ENCODE data around the gene CCDC89. TPM values are rescaled to one million over a fixed set of nuclear protein-coding genes. Genes with fewer than 3 reads are reported as not detected.
"Not testable (repeated sequence)": the region's sequence is repeated elsewhere in the genome, so short reads cannot be mapped to it uniquely, and the experiment has no call there.

Gene CCDC89
- total RNA-seq, 1 donor from 2014 or later: under 0.01 TPM

DNA sequence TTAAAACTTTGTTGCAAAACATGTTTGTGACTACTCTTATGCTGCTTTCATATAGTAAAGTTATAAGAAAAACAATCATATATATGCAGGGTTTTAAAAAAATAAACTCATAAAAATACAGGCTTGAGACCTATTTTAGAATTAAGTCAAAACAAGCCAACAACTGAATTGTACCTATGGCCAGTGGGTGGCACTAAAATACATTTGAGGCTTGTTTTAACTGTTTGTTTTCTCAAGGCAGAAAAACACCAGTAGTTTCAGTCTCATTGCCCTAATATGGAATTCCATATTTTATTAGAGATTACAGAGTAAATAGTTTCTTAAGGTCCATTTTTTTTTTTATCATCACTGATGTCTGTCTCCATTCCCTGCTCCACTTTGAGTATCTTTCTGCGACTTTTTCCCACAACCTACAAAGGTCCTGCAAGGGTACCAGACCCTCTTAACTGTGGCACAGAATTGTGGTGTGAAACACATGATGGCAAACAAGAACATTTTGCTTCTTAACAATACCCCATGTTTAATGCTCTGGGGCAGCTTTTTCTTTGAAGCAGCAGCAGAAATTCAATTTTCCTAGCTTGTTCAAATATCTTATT, 8.5 kb upstream of the CCDC89 start:
- peak; percentile 33 to 60 for DNase-seq (ENCODE audit: low read depth in 2 of 2)

DNA sequence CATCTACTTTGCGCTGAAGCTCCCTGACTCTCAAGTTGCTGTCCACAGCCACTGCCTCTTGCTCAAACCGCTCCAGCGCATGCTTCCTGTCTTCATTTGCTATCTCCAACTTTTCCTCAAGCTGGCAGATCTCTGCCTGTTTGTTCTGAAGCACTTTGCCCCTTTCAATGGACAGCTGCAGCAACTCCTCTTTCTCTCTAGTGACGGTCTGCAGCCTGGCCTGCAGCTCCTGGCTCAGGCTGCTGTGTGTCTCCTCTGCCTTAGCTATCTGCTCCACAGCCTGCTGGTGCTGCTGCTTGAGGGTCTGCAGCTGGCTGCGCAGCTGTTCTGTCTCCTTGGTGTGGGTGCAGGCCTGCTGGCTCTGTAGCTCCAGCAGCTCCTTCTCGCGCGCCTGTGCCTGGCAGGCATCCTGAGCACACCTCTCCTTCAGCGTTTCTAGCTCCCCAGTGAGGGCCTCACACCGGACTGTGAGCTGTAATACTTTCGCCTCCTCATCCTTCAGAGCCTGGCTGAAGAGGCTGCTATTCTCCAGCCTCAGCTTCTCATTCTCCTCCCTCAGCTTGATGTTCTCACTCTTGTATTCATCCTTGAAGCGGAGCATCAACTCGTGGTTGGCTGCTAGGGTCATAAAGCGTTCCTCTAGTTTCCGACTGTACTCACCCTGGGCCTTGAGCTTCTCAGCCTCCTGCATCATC, 723 bp downstream of the CCDC89 start:
- DNase-seq (ENCODE audit: low read depth in 2 of 2): no peak

DNA sequence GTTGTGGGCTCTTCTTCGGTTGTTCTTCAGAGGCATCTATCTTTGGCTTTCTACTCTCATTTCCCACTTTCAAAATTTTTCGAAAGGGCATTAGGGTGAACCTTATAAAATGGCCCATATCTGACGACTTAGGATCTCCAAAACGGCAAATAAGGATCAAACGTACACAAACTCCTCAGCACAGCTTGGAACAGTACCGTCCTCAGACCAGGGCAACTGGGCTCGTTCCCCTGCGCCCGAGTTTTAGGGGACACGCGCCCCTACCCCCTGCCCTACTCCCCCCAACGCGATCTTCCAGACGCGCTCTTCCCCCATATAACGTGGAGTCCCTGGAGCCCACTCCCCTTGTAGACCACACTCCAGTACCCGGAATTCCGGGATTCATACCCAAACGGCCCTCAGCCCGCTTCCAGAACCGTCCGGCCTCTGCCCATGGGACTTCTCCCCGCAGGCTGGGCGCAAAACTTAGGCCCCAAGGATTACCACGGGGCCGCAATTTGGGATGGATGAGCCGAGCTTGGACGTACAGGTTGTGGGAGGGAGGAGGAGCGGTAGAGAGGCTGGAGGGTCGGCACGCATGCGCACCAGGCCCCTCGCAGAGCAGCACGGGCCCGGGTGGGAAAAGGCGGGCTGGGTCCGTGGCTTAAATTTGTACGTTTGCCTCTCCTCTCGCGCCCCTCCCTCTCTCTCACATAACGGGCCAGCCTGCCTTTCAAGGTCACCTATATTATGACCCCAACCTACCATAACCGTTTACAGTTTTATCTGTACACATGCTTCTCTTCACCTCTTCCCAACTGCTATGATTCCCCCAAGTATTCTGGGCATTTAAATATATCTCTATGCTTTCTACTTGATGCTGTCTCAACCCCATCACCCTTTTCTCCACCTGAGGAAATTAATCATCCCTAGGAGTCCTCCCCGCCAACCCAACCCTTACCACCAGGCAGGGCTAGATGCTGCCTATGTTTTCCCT, 3.4 kb downstream of the CCDC89 start:
- DNase-seq (ENCODE audit: low read depth in 2 of 2): peak; percentile 39 to 48

DNA sequence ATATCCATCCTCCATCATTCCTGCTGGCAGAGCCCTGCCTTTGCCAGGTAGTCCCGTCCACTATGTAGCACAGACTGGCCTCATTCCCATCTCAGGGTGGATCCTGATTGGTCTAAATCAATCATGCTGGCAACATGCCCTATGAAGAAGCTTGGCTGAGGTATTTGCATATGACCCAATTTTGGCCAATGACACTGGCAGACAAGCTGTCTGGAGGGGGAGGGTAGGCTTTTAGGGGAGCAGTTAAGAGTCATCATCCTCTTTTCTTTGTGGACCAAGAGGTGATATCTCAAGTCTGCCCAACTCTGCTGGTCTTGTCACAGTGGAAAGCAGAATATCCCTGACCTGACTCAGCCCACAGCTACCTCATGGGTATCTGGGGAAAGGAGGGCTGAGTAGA, 5.1 kb downstream of the CCDC89 start:
- DNase-seq (ENCODE audit: low read depth in 2 of 2): no peak

GRCh38 chr11:85679576-85679975, 6.4 kb downstream of the CCDC89 start:
- DNase-seq (ENCODE audit: low read depth in 2 of 2): no peak

DNA sequence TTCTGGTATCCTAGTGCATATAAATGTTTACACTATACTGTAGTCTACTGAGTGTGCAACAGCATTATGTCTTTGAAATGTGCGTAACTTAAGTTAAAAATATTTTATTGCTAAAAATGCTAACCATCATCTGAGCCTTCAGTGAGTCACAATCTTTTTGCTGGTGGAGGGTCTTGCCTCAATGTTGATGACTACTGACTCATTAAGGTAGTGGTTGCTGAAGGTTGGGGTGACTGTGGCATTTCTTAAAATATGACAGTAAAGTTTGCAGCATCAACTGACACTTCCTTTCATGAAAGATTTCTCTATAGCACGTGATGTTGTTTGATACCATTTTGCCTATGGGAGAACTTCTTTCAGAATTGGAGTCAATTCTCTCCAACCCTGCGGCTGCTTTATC, 12.6 kb downstream of the CCDC89 start:
- DNase-seq (ENCODE audit: low read depth in 2 of 2): no peak

- DNase-seq (ENCODE audit: low read depth in 2 of 2): no peak
Measured at GRCh38 chr11:85672105-85672902, 13.7 kb downstream of the CCDC89 start.

DNA sequence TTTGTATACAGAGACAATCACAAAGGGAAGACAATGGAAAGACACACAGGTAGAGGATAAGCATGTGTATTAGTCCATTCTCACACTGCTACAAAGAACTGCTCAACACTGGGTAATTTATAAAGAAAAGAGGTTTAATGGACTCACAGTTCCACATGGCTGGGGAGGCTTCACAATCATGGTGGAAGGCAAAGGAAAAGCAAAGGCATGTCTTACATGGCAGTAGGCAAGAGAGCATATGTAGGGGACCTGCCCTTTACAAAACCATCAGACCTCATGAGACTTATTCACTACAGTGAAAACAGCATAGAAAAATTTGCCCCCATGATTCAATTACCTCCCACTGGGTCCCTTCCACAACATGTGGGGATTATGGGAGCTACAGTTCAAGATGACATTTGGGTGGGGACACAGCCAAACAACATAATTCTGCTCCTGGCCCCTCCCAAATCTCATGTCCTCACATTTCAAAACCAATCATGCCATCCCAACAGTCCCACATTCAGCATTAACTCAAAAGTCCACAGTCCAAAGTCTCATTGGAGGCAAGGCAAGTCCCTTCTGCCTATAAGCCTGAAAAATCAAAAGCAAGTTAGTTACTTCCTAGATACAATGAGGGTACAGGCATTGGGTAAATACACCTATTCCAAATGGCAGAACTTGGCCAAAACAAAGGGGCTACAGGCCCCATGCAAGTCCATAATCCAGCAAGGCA, 14.9 kb downstream of the CCDC89 start:
- not testable (repeated sequence) for DNase-seq (ENCODE audit: low read depth in 2 of 2)

- DNase-seq (ENCODE audit: low read depth in 2 of 2): no peak
Measured at GRCh38 chr11:85668157-85668556, 17.8 kb downstream of the CCDC89 start.

- DNase-seq (ENCODE audit: low read depth in 2 of 2): no peak
Measured at GRCh38 chr11:85666687-85667086, 19.3 kb downstream of the CCDC89 start.

GRCh38 chr11:85665733-85666132, 20.3 kb downstream of the CCDC89 start:
- no peak for DNase-seq (ENCODE audit: low read depth in 2 of 2)

DNA sequence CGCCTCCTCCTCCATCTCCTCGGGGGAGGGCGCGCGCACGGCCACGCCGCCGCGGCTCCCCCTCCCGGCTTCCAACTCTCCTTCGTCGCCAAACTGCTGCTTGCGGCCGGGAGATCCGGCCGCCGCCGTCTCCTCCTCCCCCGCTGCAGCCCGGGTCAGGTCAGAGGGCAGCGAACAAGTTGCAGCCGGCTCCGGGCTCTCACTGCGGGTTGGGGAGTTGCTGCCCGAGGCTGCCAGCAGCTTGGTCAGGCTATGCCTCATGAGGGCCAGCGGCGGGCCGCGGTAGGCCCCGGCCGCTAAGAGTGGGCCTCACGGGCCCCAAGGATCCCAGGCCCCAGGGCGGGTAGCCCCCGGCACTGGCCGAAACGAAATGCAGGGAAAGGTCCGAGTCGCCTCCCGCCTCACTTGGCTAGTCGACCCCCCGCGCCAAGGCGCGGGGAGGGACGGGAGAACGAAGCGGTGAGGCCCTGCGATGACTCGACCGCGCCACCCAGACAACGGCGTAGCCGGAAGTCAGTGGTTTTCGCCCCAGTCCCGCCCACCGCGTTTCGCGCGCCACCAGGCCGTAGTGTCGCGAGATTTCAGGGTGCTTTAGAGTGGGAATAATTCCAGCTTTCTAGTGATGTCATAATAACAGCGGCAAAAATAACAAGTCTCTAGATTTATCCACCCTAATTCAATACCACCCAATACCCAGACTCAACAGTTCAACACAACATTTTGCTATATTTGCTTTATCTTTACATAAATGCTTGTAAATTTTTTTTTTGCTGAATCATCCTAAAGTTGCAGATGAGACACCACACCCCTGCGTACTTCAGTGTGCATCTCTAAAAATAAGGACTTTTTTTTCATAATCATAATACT, 21.1 kb downstream of the CCDC89 start, which contains the start of gene CREBZF:
CREBZF (minus strand) TSS at position 515 of the 867 bp plus-strand sequence; CDS start at position 261, 254 bp downstream.
- peak; percentile 96 for DNase-seq (ENCODE audit: low read depth in 2 of 2)

DNA sequence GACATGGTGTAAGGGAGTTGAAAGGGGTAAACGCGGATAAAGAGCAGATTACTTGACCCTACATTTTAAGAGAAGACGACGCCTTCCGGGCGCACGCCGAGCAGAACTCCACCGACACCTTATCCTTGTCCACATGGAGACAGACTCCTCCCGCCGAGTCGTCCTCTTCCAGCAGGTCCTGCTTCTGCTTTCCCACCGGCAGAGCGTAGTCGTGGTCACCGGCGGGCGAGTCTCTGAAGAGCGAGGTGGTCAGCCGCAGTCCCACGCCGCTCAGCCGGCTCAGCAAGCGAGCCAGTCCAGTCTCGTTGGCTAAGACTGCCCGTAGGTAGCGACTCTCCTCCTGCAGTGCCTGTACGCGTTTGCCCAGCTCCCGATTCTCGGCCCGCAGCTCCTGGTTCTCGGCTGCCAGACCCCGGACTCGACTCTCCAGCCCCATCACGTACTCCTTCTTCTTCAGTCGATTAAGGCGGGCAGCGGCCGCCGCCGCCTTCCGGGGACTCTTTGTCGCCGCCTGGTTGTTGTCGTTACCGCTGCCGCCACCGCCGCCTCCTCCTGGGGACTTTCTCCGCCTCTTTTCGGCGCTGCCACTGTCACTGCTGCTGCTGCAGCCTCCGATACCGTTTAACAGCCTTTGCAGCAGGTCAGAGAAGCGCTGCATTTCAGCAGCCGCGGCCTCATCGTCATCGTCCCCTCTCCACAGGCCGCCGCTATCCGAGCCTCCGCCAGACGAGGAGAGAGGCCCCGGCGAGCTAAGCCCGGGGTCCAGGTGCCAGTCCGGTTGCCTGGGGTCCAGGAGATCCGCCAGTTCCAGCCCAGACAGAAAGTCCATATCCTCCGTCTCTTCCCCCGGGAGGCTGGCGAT, 22.0 kb downstream of the CCDC89 start:
- DNase-seq (ENCODE audit: low read depth in 2 of 2): peak; percentile 63 to 67

- peak; percentile 16 for DNase-seq (ENCODE audit: low read depth in 2 of 2)
Measured at GRCh38 chr11:85663080-85663752, 22.8 kb downstream of the CCDC89 start.

DNA sequence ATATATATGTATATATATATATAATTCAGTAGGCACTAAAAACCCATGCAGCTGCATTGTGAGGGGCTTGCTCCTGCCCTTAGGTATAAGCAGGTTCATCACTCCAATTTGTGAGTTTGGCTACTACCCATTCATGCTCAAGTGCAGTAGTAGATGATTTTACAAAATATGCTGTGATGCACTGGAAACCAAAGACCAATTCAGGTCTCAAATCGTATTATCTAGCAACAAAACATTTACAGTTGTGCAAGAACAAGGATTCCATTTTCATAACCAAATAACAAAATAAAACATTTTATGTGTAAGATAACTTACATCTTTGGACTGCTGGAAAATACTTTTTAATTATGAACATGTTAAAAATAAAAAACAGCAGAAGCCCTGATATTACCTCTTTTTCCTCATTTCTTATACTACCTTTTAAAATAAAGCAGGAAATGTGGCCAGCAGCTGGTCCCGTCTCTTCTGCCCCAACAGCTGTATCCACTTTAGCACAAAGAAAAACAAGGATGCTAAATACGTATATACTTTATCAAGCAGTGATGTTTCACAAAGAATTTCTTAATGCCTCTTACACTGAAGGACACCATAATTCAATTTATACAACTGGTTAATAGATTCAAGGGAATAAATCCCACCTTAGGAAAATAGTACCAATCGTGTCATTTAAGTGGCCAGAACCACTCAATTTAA, 23.9 kb downstream of the CCDC89 start:
- DNase-seq (ENCODE audit: low read depth in 2 of 2): peak in 1 of 2 donors; percentile 5

DNA sequence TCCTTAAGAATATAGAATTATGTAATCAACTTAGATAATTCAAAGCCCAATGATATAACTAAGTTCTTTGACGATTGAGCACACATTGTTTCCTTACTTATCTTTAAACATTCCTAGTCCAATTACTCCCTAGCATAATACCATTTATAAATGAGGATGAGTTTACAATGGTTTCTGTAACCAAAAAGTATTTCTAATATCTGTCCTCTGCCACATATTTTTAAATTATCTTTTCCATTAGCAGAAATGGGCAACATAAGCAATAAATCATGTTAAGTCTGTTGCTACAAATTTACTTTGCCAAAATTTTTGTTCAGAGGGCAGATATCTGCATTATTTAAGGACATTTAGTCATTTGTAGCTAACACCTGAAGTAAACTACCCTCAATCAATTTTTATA, 27.8 kb downstream of the CCDC89 start:
- DNase-seq (ENCODE audit: low read depth in 2 of 2): no peak

GRCh38 chr11:85656777-85657176, 29.2 kb downstream of the CCDC89 start:
- no peak for DNase-seq (ENCODE audit: low read depth in 2 of 2)

All from lung microvascular endothelial cell (primary cell).